Neural cell (in vitro differentiated cells): Measurements from ENCODE around the gene GPBAR1. TPM values are rescaled to one million over a fixed set of nuclear protein-coding genes. Genes with fewer than 3 reads are reported as not detected.

ENCODE experiments used
- H2AFZ ChIP-seq: fragments of 200-600, 300-800 bp; sonication (generic), shearing (Covaris generic); 2 replicates; pipeline ENCODE4 v1.6.0; 2014; ENCODE audit warnings: low read depth, mild to moderate bottlenecking, antibody characterized with exemption, low read length, moderate library complexity
- H3F3A ChIP-seq: fragments of 200-600 bp; shearing (Covaris generic); 2 replicates; pipeline ENCODE4 v1.6.1; 2016; ENCODE audit warnings: mild to moderate bottlenecking, moderate library complexity, mixed read lengths, antibody characterized with exemption, low read length; ENCODE audit not compliant: insufficient read depth, poor library complexity, severe bottlenecking
- H3K27ac ChIP-seq: fragments of 200-600, 300-800 bp; sonication (generic), shearing (Covaris generic); 2 replicates; pipeline ENCODE4 v1.5.1; 2014; ENCODE audit warnings: mild to moderate bottlenecking, low read length, moderate library complexity
- H3K27me3 ChIP-seq: fragments of 300-800, 200-600 bp; sonication (generic), shearing (Covaris generic); 2 replicates; pipeline ENCODE4 v1.6.0; 2014; ENCODE audit warnings: mild to moderate bottlenecking, low read depth, low read length, moderate library complexity; ENCODE audit not compliant: insufficient read depth
- H3K36me3 ChIP-seq: fragments of 300-800, 200-600 bp; sonication (generic), shearing (Covaris generic); 2 replicates; pipeline ENCODE4 v1.5.1; 2014; ENCODE audit warnings: mild to moderate bottlenecking, antibody characterized with exemption, low read length, moderate library complexity; ENCODE audit not compliant: insufficient read depth
- H3K4me2 ChIP-seq: fragments of 300-800, 200-600 bp; sonication (generic), shearing (Covaris generic); 2 replicates; pipeline ENCODE4 v1.6.0; 2014; ENCODE audit warnings: mild to moderate bottlenecking, low read length
- H3K4me3 ChIP-seq: fragments of 300-800, 200-600 bp; sonication (generic), shearing (Covaris generic); 2 replicates; pipeline ENCODE4 v1.5.1; 2014; ENCODE audit warnings: mild to moderate bottlenecking, low read length, moderate library complexity
- H3K79me2 ChIP-seq: fragments of 200-600 bp; shearing (Covaris generic); replicated peaks from 2 replicates; pipeline ENCODE4 v1.6.0; 2014; ENCODE audit warnings: mild to moderate bottlenecking, low read length, moderate library complexity; ENCODE audit not compliant: insufficient read depth
- H3K9ac ChIP-seq: fragments of 300-800, 200-600 bp; sonication (generic), shearing (Covaris generic); 2 replicates; pipeline ENCODE4 v1.6.1; 2016; ENCODE audit warnings: mild to moderate bottlenecking, low read length, mixed read lengths
- H3K9me2 ChIP-seq: fragments of 200-600 bp; shearing (Covaris generic); 2 replicates; pipeline ENCODE4 v1.6.1; 2016; ENCODE audit warnings: mild to moderate bottlenecking, low read length, mixed read lengths; ENCODE audit not compliant: insufficient read depth
- H3K9me3 ChIP-seq: fragments of 200-600, 300-800 bp; sonication (generic), shearing (Covaris generic); 2 replicates; pipeline ENCODE4 v1.6.1; 2016; ENCODE audit warnings: mild to moderate bottlenecking, mixed run types, low read length, moderate library complexity, mixed read lengths
- H4K20me1 ChIP-seq: fragments of 200-600 bp; shearing (Covaris generic); 2 replicates; pipeline ENCODE4 v1.6.1; 2016; ENCODE audit warnings: mild to moderate bottlenecking, mixed run types; ENCODE audit not compliant: insufficient read depth
- EP300 ChIP-seq: fragments of 450-650 bp; conservative IDR thresholded peaks from 2 replicates; pipeline ENCODE4 v1.6.1; 2014; ENCODE audit warnings: antibody characterized with exemption, mild to moderate bottlenecking, moderate library complexity; ENCODE audit not compliant: poor library complexity, severe bottlenecking
- EZH2 ChIP-seq: fragments of 200-600, 300-800 bp; shearing (Covaris generic), sonication (generic); IDR thresholded peaks from 2 replicates; pipeline ENCODE4 v1.6.1; 2014; ENCODE audit warnings: antibody characterized with exemption, low read length, borderline replicate concordance, mild to moderate bottlenecking; ENCODE audit not compliant: insufficient read depth, poor library complexity, severe bottlenecking
- MXI1 ChIP-seq: fragments of 450-650 bp; conservative IDR thresholded peaks from 2 replicates; pipeline ENCODE4 v1.6.1; 2014; ENCODE audit warnings: antibody characterized with exemption, mild to moderate bottlenecking; ENCODE audit not compliant: poor library complexity, severe bottlenecking
- POLR2AphosphoS5 ChIP-seq: IDR thresholded peaks from 2 replicates; pipeline ENCODE4 v1.6.1; 2012
- RAD21 ChIP-seq: fragments of 450-650 bp; conservative IDR thresholded peaks from 2 replicates; pipeline ENCODE4 v1.6.1; 2014; ENCODE audit warnings: antibody characterized with exemption, mild to moderate bottlenecking, moderate library complexity
- REST ChIP-seq: IDR thresholded peaks from 2 replicates; pipeline ENCODE4 v1.6.1; 2012; ENCODE audit warnings: borderline replicate concordance
- SMC3 ChIP-seq: fragments of 450-650 bp; conservative IDR thresholded peaks from 2 replicates; pipeline ENCODE4 v1.6.1; 2014; ENCODE audit warnings: antibody characterized with exemption, mild to moderate bottlenecking, moderate library complexity; ENCODE audit not compliant: poor library complexity
- TAF1 ChIP-seq: IDR thresholded peaks from 2 replicates; pipeline ENCODE4 v1.6.1; 2012; ENCODE audit warnings: low read depth
- polyA plus RNA-seq: library from polyadenylated mRNA; depleted of rRNA; stranded (reverse); fragments of >200 nt; gene quantifications from 2 replicates; pipeline ENCODE4 v1.2.3, GENCODE V29; 2014
- TF ChIP-seq, protein P1 (sequence below): fragments of 450-650 bp; IDR thresholded peaks from 2 replicates; pipeline ENCODE4 v1.5.1; 2014; ENCODE audit warnings: antibody characterized with exemption, mild to moderate bottlenecking, moderate library complexity; ENCODE audit not compliant: poor library complexity, severe bottlenecking

The GPBAR1 gene
- polyA plus RNA-seq, 1 donor from 2014 or later: not detected

DNA sequence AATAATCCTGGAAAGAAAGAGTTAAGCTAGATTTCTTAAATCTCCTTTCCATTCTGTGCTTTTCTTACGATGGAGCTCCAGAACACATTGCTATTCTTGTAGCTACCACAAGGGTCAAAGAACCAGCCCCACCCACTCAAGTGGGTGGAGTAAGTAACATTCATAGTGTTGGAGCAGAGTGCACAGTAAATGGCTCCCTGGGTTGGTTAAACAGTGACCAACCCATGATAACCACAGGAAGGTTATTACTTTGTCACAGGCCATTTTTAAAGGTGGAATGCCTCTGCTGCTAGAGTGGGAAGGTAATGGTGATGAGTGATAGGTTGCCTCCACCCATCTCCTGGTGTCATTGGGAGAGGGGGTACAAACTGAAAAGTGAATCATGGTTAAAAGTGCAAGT, 29.9 kb upstream of the GPBAR1 start:
- H3K27ac ChIP-seq: no peak overlapping the region
- no peak overlapping the region for H2AFZ ChIP-seq
- H3K9me2 ChIP-seq: no peaks in the 10 kb centered on the region
- peaks cover 11% of the 10 kb centered on the region for H3K36me3 ChIP-seq
- H3F3A ChIP-seq: no peaks in the 10 kb centered on the region
- no peak for TF ChIP-seq MXI1
- TF ChIP-seq EZH2: no peak
- no peak overlapping the region for H3K4me3 ChIP-seq
- no peak overlapping the region for H3K9ac ChIP-seq
- no peaks in the 10 kb centered on the region for H3K27me3 ChIP-seq
- no peaks in the 10 kb centered on the region for H3K9me3 ChIP-seq
- no peak overlapping the region for H3K4me2 ChIP-seq
- peaks cover under 1% of the 10 kb centered on the region for H3K79me2 ChIP-seq
- H4K20me1 ChIP-seq: no peaks in the 10 kb centered on the region

DNA sequence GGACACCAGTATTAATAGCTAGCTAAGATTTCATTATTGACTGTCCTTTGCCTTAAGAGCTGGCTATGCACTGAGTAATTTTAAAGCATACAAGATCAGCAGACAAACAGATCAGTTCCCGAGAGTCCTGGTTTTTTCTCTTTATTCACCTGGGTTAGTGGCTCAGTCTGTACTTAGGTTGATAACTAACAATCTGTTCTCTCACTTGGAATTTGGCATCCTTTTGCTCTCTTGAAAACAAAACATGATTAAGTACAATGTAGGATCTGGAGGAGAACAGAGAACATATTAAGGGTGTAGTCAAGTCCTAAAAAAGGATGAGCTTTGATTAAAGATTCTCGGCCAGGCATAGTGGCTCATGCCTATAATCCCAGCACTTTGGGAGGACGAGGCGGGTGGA, 27.3 kb upstream of the GPBAR1 start:
- no peaks in the 10 kb centered on the region for H3F3A ChIP-seq
- no peaks in the 10 kb centered on the region for H3K79me2 ChIP-seq

More for the DNA sequence above, 27.3 kb upstream of the GPBAR1 start:
- Histone ChIP-seq H3K4me2 (no peak overlapping the region), H3K9me2 (no peaks in the 10 kb centered on the region), H3K9ac (no peak overlapping the region), H3K27ac (no peak overlapping the region), H2AFZ (no peak overlapping the region), H3K36me3 (peaks cover 13% of the 10 kb centered on the region), H3K9me3 (no peaks in the 10 kb centered on the region), H3K27me3 (no peaks in the 10 kb centered on the region), H3K4me3 (no peak overlapping the region), H4K20me1 (no peaks in the 10 kb centered on the region)
- TF ChIP-seq POLR2AphosphoS5: no peak
- no peak for TF ChIP-seq SMC3
- TF ChIP-seq RAD21: no peak
- TF ChIP-seq EP300: no peak
- TF ChIP-seq MXI1: no peak
- TF ChIP-seq, protein P1, sequence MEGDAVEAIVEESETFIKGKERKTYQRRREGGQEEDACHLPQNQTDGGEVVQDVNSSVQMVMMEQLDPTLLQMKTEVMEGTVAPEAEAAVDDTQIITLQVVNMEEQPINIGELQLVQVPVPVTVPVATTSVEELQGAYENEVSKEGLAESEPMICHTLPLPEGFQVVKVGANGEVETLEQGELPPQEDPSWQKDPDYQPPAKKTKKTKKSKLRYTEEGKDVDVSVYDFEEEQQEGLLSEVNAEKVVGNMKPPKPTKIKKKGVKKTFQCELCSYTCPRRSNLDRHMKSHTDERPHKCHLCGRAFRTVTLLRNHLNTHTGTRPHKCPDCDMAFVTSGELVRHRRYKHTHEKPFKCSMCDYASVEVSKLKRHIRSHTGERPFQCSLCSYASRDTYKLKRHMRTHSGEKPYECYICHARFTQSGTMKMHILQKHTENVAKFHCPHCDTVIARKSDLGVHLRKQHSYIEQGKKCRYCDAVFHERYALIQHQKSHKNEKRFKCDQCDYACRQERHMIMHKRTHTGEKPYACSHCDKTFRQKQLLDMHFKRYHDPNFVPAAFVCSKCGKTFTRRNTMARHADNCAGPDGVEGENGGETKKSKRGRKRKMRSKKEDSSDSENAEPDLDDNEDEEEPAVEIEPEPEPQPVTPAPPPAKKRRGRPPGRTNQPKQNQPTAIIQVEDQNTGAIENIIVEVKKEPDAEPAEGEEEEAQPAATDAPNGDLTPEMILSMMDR: no peak
- no peak for TF ChIP-seq TAF1
- no peak for TF ChIP-seq EZH2
- no peak for TF ChIP-seq REST
